Esophagus muscularis mucosa (tissue), 4 donors: ENCODE results near the gene FERMT3.

Source experiments
- EP300 ChIP-seq: sonication (generic); formaldehyde crosslinking; IDR thresholded peaks from one replicate; pipeline ENCODE4 v1.6.1; 2017; ENCODE audit warnings: antibody characterized with exemption
- POLR2A ChIP-seq: fragments of 450-650 bp; IDR thresholded peaks from one replicate; pipeline ENCODE4 v1.6.1; 2017; ENCODE audit warnings: antibody characterized with exemption, moderate library complexity, mild to moderate bottlenecking, low read depth
- POLR2AphosphoS5 ChIP-seq, 2 donors: sonication (generic); formaldehyde crosslinking; IDR thresholded peaks; one replicate each; pipeline ENCODE4 v1.6.1; 2017; ENCODE audit warnings: antibody characterized with exemption in 2 of 2
- TF ChIP-seq, protein P1 (sequence below), 3 experiments: fragments of 200-600 bp in 2 of 3; fragments of 450-650 bp in 1 of 3; sonication (generic) in 2 of 3; IDR thresholded peaks; one replicate each; pipeline ENCODE4 v1.5.1; 2017 to 2019; ENCODE audit warnings: antibody characterized with exemption in 3 of 3, mild to moderate bottlenecking in 2 of 3, moderate library complexity in 1 of 3

DNA sequence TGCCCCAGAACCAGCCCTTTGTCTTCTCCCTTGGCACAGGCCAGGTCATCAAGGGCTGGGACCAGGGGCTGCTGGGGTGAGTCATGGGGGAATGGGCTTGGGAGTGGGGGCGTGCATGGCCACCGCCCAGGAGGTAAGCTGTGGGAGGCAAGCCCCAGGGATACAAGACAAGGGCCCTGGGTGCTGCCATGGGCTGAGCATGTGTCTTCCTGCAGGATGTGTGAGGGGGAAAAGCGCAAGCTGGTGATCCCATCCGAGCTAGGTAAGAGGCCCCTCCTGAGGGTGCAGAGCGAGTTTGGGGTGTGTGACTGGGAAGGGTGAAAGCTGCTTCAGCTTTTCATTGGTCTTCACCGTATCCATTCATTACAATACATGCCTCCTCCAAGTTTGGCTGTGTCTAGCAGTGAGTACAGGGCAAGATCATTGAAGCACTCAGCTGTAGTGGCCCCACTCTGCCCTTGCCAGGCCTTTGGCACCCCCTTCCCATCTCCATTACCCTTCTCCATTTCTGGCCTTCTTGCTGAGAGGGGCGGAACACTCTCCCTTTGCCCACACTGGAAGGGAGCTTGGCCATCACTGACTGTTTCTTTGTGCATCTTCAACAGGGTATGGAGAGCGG lies 36.8 kb downstream of the FERMT3 start:
- TF ChIP-seq POLR2A (no peak), POLR2AphosphoS5 (IDR thresholded peaks at IDR 0.05) (no peak), EP300 (no peak)
- TF ChIP-seq, protein P1, sequence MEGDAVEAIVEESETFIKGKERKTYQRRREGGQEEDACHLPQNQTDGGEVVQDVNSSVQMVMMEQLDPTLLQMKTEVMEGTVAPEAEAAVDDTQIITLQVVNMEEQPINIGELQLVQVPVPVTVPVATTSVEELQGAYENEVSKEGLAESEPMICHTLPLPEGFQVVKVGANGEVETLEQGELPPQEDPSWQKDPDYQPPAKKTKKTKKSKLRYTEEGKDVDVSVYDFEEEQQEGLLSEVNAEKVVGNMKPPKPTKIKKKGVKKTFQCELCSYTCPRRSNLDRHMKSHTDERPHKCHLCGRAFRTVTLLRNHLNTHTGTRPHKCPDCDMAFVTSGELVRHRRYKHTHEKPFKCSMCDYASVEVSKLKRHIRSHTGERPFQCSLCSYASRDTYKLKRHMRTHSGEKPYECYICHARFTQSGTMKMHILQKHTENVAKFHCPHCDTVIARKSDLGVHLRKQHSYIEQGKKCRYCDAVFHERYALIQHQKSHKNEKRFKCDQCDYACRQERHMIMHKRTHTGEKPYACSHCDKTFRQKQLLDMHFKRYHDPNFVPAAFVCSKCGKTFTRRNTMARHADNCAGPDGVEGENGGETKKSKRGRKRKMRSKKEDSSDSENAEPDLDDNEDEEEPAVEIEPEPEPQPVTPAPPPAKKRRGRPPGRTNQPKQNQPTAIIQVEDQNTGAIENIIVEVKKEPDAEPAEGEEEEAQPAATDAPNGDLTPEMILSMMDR (IDR thresholded peaks at IDR 0.05): no peak
